HCT116 (cell line): ENCODE measurements around the gene SRSF2. TPM values are rescaled to one million over a fixed set of nuclear protein-coding genes. Genes with fewer than 3 reads are reported as not detected.
"Not testable (repeated sequence)": the region's sequence is repeated elsewhere in the genome, so short reads cannot be mapped to it uniquely, and the experiment has no call there.

Source experiments
- ATAC-seq: fragments of 200-7000 bp; cut with Tn5 transposase; 2 replicates; pipeline ENCODE4 v1.9.1; 2020; ENCODE audit warnings: mild to moderate bottlenecking, moderate library complexity
- BruUV-seq: library from RNA; stranded (reverse); fragments of 400-500 nt; replicated peaks from 2 replicates; lab custom pipeline; 2021; lab: Mats Ljungman, UMichigan
- CTCF ChIA-PET: fragments of 300-600 bp; sonication (Branson Sonifier 250); formaldehyde crosslinking; loops from one replicate; lab custom pipeline; 2021; ENCODE audit warnings: antibody characterized with exemption; lab: Charles Lee
- POLR2A ChIA-PET: fragments of 300-600, 350-600 bp; sonication (Branson Sonifier 250); formaldehyde crosslinking; loops from one replicate; lab custom pipeline; 2021; ENCODE audit warnings: antibody characterized with exemption; lab: Charles Lee
- RAD21 ChIA-PET, 2 experiments: fragments of 300-600 bp; sonication (Branson Sonifier 250); formaldehyde crosslinking; loops; one replicate each; lab custom pipeline; 2023; ENCODE audit warnings: low total read pairs in 2 of 2; ENCODE audit not compliant: uncharacterized antibody in 2 of 2, unreplicated experiment in 2 of 2, low non-redundant PET in 1 of 2; lab: Charles Lee
- DNase-seq: peaks from one replicate; pipeline ENCODE4 v3.0.0-alpha.2; 2010; ENCODE audit warnings: low read depth, low spot score
- H2AFZ ChIP-seq: fragments of 200-600 bp; shearing (Covaris generic), sonication (generic); 2 replicates; pipeline ENCODE4 v1.6.1; 2017; ENCODE audit warnings: low read depth, mixed run types, mixed read lengths, antibody characterized with exemption, low read length; ENCODE audit not compliant: poor library complexity, severe bottlenecking
- H3K27ac ChIP-seq: 2 replicates; pipeline ENCODE4 v1.5.1; 2012; ENCODE audit warnings: low read depth, low read length
- H3K27me3 ChIP-seq: fragments of 200-600 bp; sonication (generic); 2 replicates; pipeline ENCODE4 v1.6.1; 2016; ENCODE audit warnings: mixed run types, low read length, mixed read lengths; ENCODE audit not compliant: insufficient read depth
- H3K36me3 ChIP-seq, 2 experiments: fragments of 200-500 bp in 1 of 2; fragments of 200-600 bp in 1 of 2; sonication (Bioruptor generic) in 1 of 2; sonication (generic) in 1 of 2; 2 replicates each; pipeline versions ENCODE4 v1.5.1 to v1.6.1; 2014 to 2016; ENCODE audit warnings: low read length in 2 of 2, inconsistent platforms in 1 of 2, mixed read lengths in 1 of 2, mixed run types in 1 of 2; ENCODE audit not compliant: insufficient read depth in 2 of 2, control insufficient read depth in 1 of 2
- H3K4me1 ChIP-seq, 2 experiments: fragments of 200-600 bp in 1 of 2; sonication (generic) in 1 of 2; 2 replicates each; pipeline versions ENCODE4 v1.5.1 to v1.6.1; 2012 to 2017; ENCODE audit warnings: low read length in 2 of 2, inconsistent platforms in 1 of 2, mild to moderate bottlenecking in 1 of 2, mixed read lengths in 1 of 2, mixed run types in 1 of 2, moderate library complexity in 1 of 2; ENCODE audit not compliant: insufficient read depth in 2 of 2, control insufficient read depth in 1 of 2
- H3K4me2 ChIP-seq: fragments of 200-600 bp; sonication (generic); 2 replicates; pipeline ENCODE4 v1.6.1; 2017; ENCODE audit warnings: mixed run types, low read length, mixed read lengths
- H3K4me3 ChIP-seq, 2 experiments: fragments of 200-600 bp in 1 of 2; sonication (generic) in 1 of 2; replicated peaks in 1 of 2; 2 replicates each; pipeline ENCODE4 v1.5.1; 2011 to 2016; ENCODE audit warnings: low read length in 2 of 2, control low read depth in 1 of 2, low read depth in 1 of 2, mild to moderate bottlenecking in 1 of 2, mixed read lengths in 1 of 2, mixed run types in 1 of 2
- H3K79me2 ChIP-seq: fragments of 200-600 bp; sonication (generic); 2 replicates; pipeline ENCODE4 v1.6.1; 2017; ENCODE audit warnings: mild to moderate bottlenecking, mixed run types, low read length, moderate library complexity, mixed read lengths; ENCODE audit not compliant: insufficient read depth
- H3K9ac ChIP-seq: fragments of 200-600 bp; sonication (generic); 2 replicates; pipeline ENCODE4 v1.6.1; 2016; ENCODE audit warnings: low read length, mixed read lengths
- H3K9me2 ChIP-seq: fragments of 200-600 bp; sonication (generic), shearing (Covaris generic); 2 replicates; pipeline ENCODE4 v1.6.1; 2017; ENCODE audit warnings: mixed run types, mild to moderate bottlenecking, moderate library complexity; ENCODE audit not compliant: insufficient read depth
- H3K9me3 ChIP-seq, 2 experiments: fragments of 200-500 bp in 1 of 2; fragments of 200-600 bp in 1 of 2; sonication (Bioruptor generic) in 1 of 2; sonication (generic) in 1 of 2; 2 replicates each; pipeline ENCODE4 v1.6.1; 2014 to 2017; ENCODE audit warnings: low read length in 2 of 2, mixed read lengths in 2 of 2, inconsistent platforms in 1 of 2, low read depth in 1 of 2, mild to moderate bottlenecking in 1 of 2, mixed run types in 1 of 2, moderate library complexity in 1 of 2; ENCODE audit not compliant: control insufficient read depth in 1 of 2, insufficient read depth in 1 of 2
- H4K20me1 ChIP-seq: fragments of 200-600 bp; sonication (generic), shearing (Covaris generic); 2 replicates; pipeline ENCODE4 v1.6.1; 2017; ENCODE audit warnings: mixed run types, mild to moderate bottlenecking, moderate library complexity; ENCODE audit not compliant: insufficient read depth
- CEBPB ChIP-seq: IDR thresholded peaks from 2 replicates; pipeline ENCODE4 v1.6.1; 2012; ENCODE audit warnings: low read depth
- CTCF ChIP-seq, 3 experiments: fragments of 200-600 bp in 1 of 3; sonication (generic) in 1 of 3; IDR thresholded peaks in 2 of 3; conservative IDR thresholded peaks in 1 of 3; 2 replicates each; pipeline ENCODE4 v1.5.1; 2012 to 2017; ENCODE audit warnings: low read depth in 2 of 3, low read length in 2 of 3, antibody characterized with exemption in 1 of 3, borderline replicate concordance in 1 of 3, control low read depth in 1 of 3, mild to moderate bottlenecking in 1 of 3, mixed read lengths in 1 of 3, mixed run types in 1 of 3, moderate library complexity in 1 of 3; ENCODE audit not compliant: insufficient read depth in 1 of 3
- EGR1 ChIP-seq: IDR thresholded peaks from 2 replicates; pipeline ENCODE4 v1.6.1; 2012; ENCODE audit warnings: low read depth
- EZH2 ChIP-seq: fragments of 200-600 bp; sonication (generic); IDR thresholded peaks from 2 replicates; pipeline ENCODE4 v1.6.1; 2017; ENCODE audit warnings: antibody characterized with exemption, mixed run types
- MAX ChIP-seq: IDR thresholded peaks from 2 replicates; pipeline ENCODE4 v1.6.1; 2012
- POLR2A ChIP-seq: IDR thresholded peaks from 2 replicates; pipeline ENCODE4 v1.7.0; 2011; ENCODE audit warnings: borderline replicate concordance; ENCODE audit not compliant: insufficient read depth, insufficient read length; ENCODE audit errors: extremely low read depth
- POLR2AphosphoS5 ChIP-seq: IDR thresholded peaks from 2 replicates; pipeline ENCODE4 v1.6.1; 2011; ENCODE audit warnings: mild to moderate bottlenecking, low read depth, low read length, moderate library complexity
- RAD21 ChIP-seq: IDR thresholded peaks from 2 replicates; pipeline ENCODE4 v1.6.1; 2012; ENCODE audit warnings: low read depth, mild to moderate bottlenecking
- SP1 ChIP-seq: IDR thresholded peaks from 2 replicates; pipeline ENCODE4 v1.6.1; 2012; ENCODE audit warnings: low read depth
- SRF ChIP-seq: IDR thresholded peaks from 2 replicates; pipeline ENCODE4 v1.6.1; 2012; ENCODE audit warnings: low read depth
- TCF7L2 ChIP-seq: IDR thresholded peaks from 2 replicates; pipeline ENCODE4 v1.7.0; 2011; ENCODE audit warnings: borderline replicate concordance, inconsistent platforms; ENCODE audit not compliant: insufficient read depth, insufficient read length; ENCODE audit errors: extremely low read depth
- YY1 ChIP-seq: IDR thresholded peaks from 2 replicates; pipeline ENCODE4 v1.6.1; 2011; ENCODE audit warnings: low read length, low read depth, moderate library complexity, mild to moderate bottlenecking; ENCODE audit not compliant: insufficient replicate concordance; ENCODE audit errors: extremely low read depth
- ZFX ChIP-seq: fragments of 450-650 bp; IDR thresholded peaks from 2 replicates; pipeline ENCODE4 v1.6.1; 2017
- ZNF274 ChIP-seq: fragments of 200-500 bp; sonication (Bioruptor generic); IDR thresholded peaks from 2 replicates; pipeline ENCODE4 v1.6.1; 2014; ENCODE audit warnings: mild to moderate bottlenecking, low read depth, low read length, inconsistent platforms
- intact Hi-C: fragments of 100-400 bp; cut with micrococcal nuclease; formaldehyde crosslinking; loops from 2 replicates; pipeline ENCODE4 v1.10.0; 2022
- total RNA-seq: library from RNA; stranded (reverse); gene quantifications from one replicate; pipeline ENCODE4 v1.2.1, GENCODE V29; 2021; ENCODE audit not compliant: unreplicated experiment
- TF ChIP-seq, protein P1 (sequence below): IDR thresholded peaks from 2 replicates; pipeline ENCODE4 v1.6.1; 2012; ENCODE audit warnings: low read depth

Gene SRSF2
- total RNA-seq, 1 experiment from 2014 or later, result 422 TPM

GRCh38 chr17:76739568-76740115, 2.5 kb upstream of the SRSF2 start:
- H4K20me1 ChIP-seq, result peaks cover 17% of the 10 kb centered on the region
- H3K9me2 ChIP-seq, RAD21 ChIA-PET, H3K27me3 ChIP-seq, H3K9ac ChIP-seq, H3K27ac ChIP-seq, DNase-seq, H3K4me3 ChIP-seq, CTCF ChIA-PET, POLR2A ChIA-PET, H2AFZ ChIP-seq, BruUV-seq, intact Hi-C loops, H3K9me3 ChIP-seq, H3K4me2 ChIP-seq, ATAC-seq: not testable (repeated sequence)
- peaks cover 16 to 26% of the 10 kb centered on the region in 2 experiments for H3K4me1 ChIP-seq
- peaks cover 17 to 25% of the 10 kb centered on the region in 2 experiments for H3K36me3 ChIP-seq
- H3K79me2 ChIP-seq, result peaks cover 25% of the 10 kb centered on the region

DNA sequence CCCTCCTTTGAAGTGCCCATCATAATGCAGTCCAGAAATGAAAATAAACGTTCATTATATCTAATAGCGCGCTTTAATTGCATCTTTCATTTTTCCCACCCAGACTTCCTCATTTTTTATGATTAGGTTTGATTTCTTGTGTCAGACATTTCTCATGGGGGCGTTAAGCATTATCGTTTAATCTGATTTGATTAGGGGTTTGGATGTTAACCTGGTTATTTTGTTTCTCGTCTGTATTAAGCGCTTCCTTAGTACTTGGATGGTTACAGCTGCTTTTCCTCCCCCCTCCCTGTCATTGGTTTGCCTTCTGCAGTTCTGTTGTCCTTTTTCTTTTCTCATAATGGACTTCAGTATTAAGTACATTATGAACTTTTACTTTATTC, 1.3 kb upstream of the SRSF2 start:
- peaks cover 37% of the 10 kb centered on the region for H3K79me2 ChIP-seq
- H3K4me2 ChIP-seq, result peak overlapping the region; percentile 94
- ChIA-PET CTCF (interaction anchor here (1.7 kb wide), 1 partner anchor 11 kb away, joined by 6 read pairs; no protein-coding TSS in a partner anchor), RAD21 (no interaction called here), POLR2A (interaction anchor here (1.1 to 3.7 kb wide), 4 partner anchors 11 to 69 kb away, joined by 3 to 27 read pairs (median 4); partner anchors contain the start of genes JMJD6 and METTL23)
- H3K9me2 ChIP-seq, result no peaks in the 10 kb centered on the region
- no peaks in the 10 kb centered on the region for H3K27me3 ChIP-seq
- H3K9ac ChIP-seq, result peak overlapping the region; percentile 97
- no peak for DNase-seq
- intact Hi-C loops, result no loop called here
- ATAC-seq, result no peak
- H3K9me3 ChIP-seq, result no peaks in the 10 kb centered on the region
- H3K4me3 ChIP-seq, result peak overlapping the region; percentile 71 to 91
- peak overlapping the region; percentile 30 for H2AFZ ChIP-seq
- TSS peak; percentile 51 for BruUV-seq
- H4K20me1 ChIP-seq, result peaks cover 29% of the 10 kb centered on the region
- H3K4me1 ChIP-seq, result peaks cover 16 to 32% of the 10 kb centered on the region in 2 experiments
- H3K36me3 ChIP-seq, result peaks cover 29 to 34% of the 10 kb centered on the region in 2 experiments
- peak overlapping the region; percentile 92; the same call in 1 of the 2 replicates for H3K27ac ChIP-seq
- TF ChIP-seq CTCF (IDR thresholded peaks at IDR 0.05 in 2 of 3, conservative IDR thresholded peaks at IDR 0.05 in 1 of 3; ENCODE audit: borderline replicate concordance in 1 of 3, insufficient read depth in 1 of 3, low read depth in 2 of 3, low read length in 2 of 3) (no peak), SRF (no peak), EZH2 (no peak), EGR1 (no peak), ZNF274 (no peak), RAD21 (no peak), MAX (no peak), SP1 (no peak), TCF7L2 (no peak), ZFX (no peak), CEBPB (no peak), POLR2AphosphoS5 (no peak), YY1 (no peak), POLR2A (no peak)
- TF ChIP-seq, protein P1, sequence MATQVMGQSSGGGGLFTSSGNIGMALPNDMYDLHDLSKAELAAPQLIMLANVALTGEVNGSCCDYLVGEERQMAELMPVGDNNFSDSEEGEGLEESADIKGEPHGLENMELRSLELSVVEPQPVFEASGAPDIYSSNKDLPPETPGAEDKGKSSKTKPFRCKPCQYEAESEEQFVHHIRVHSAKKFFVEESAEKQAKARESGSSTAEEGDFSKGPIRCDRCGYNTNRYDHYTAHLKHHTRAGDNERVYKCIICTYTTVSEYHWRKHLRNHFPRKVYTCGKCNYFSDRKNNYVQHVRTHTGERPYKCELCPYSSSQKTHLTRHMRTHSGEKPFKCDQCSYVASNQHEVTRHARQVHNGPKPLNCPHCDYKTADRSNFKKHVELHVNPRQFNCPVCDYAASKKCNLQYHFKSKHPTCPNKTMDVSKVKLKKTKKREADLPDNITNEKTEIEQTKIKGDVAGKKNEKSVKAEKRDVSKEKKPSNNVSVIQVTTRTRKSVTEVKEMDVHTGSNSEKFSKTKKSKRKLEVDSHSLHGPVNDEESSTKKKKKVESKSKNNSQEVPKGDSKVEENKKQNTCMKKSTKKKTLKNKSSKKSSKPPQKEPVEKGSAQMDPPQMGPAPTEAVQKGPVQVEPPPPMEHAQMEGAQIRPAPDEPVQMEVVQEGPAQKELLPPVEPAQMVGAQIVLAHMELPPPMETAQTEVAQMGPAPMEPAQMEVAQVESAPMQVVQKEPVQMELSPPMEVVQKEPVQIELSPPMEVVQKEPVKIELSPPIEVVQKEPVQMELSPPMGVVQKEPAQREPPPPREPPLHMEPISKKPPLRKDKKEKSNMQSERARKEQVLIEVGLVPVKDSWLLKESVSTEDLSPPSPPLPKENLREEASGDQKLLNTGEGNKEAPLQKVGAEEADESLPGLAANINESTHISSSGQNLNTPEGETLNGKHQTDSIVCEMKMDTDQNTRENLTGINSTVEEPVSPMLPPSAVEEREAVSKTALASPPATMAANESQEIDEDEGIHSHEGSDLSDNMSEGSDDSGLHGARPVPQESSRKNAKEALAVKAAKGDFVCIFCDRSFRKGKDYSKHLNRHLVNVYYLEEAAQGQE, result no peak
